Medulla oblongata (tissue), 1 donor: ENCODE measurements around the gene CCN5.
"Not testable (repeated sequence)": the region's sequence is repeated elsewhere in the genome, so short reads cannot be mapped to it uniquely, and the experiment has no call there.

Experiments
- DNase-seq: peaks from one replicate; pipeline ENCODE4 v3.0.0-alpha.2; 2015; ENCODE audit errors: extremely low spot score

The CCN5 gene

DNA sequence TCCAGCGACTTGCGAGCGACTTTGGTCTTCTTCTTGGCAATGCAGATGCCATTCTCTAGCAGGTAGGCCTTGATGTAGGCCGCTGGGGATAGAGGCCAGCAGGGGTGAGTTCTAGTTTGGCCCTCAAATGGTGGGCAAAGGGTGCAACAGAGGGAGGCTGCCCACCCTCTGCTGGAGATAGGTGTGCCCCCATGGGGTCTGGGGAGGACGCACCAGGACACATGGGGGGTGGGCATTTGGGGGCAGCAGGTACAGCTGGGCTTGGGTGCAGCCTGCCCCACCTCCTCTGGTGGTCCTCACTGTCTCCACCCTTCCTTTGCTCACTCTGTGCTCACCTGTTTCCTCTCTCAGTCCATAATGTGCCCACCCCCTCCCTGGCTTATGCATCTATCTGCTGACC lies 41.8 kb downstream of the CCN5 start:
- DNase-seq, result no peak

DNA sequence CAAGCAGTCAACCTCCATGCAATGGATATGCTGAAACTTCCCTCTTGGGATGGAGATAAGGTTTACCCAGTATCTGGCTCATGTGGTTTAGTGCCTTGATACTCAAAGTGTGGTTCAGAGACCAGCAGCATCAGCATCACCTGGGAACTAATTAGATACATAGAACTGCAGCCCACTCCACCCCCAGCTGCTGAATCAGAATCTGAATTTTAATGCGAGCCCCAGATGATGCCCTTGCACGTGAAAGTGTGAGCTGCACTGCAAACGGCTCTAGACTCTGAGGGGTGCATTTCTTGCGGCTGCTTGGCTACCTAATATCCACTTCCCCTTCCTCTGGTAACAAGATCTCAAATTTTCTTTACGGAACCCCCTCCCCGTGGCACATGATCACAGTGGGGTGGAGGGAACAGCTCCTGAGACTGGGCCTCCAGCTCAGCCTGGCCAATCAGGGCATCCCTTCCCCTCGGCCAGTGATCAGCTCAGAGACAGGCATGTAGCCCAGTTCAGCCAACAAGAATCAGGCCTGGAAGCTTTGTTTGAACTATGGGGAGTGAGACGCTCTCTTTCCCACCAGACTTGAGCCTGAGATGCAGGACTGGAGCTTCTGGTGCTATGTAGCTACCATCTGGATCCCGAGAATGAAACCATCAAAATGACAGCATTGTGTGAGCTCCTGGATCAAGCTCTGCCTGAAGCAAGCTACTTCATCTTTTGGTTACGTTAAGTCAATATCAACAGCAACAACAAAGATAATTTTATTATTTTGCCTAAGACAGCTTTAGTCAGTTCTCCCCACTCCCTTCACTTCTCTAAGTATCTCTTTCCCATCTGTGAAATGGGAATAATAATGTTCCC lies 43.3 kb downstream of the CCN5 start:
- no peak for DNase-seq

DNA sequence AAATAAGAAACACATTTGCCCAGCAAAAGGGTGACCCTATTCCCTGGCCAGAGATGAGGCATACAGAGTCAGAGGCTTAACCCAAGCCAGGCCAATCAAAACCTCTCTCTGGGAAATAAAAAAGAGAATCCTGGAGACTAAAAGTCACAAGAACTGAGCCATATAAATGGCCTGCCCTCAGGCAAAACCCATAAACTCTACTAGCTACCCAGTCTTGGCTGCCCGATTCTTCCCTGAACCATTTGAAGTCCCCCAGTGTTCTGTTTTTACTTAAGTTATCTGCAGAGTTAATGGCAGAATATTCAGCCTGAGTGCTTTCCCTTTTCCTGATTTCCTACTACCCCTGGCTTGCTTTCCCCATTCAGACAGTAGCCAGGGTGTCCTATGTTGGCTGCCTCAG lies 44.4 kb downstream of the CCN5 start:
- DNase-seq, result no peak

DNA sequence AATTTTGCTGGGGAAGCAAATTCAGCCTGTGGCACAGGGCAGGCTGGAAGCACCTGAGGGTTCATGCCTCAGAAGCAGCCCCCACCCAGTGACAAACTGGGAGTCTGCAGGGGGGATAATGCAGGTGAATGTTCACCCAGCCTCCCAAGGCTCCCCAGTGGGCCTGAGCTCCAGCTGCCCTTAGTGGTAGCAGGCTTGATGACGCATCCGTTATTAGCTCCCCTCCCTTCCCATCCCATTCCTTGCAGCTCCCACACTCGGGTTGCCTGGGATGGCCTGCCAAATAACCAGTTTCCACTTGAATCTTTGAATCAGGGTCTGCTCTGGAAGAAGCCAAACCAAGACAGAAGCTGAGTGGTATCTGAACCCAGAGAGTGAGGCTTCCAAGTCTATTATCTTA lies 46.3 kb downstream of the CCN5 start:
- no peak for DNase-seq

DNA sequence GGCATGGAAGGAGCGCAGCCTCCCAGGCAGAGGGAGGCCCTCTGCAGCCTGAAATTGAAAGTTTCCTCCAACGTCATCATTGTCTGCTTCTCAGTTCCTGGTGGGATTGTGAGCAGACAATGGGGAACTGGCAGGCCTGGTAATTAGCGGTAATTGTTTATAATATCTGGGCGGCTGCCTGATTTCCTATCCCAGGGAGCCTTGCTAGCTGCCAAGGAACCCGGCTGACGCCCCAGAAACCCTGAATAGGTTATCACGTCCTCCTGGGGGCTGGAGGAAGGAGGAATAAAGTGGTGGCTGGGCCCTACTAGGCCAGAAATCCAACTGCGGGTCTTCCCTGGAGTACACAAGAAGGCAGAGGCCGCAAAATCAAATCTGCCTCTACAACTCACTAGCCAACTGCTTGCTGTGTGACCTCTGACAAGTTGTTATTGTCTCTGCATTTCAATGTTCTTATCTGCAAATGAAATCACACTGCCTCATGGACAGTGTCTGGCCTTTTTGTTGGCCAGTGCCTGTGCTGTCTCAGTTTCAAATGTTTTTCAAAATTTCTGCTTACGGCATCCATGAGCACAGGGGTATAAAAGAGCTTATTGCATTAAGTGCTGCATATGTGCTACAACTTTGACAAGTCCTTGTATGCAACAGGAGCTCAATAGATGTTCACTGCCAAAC lies 47.4 kb downstream of the CCN5 start:
- no peak for DNase-seq

DNA sequence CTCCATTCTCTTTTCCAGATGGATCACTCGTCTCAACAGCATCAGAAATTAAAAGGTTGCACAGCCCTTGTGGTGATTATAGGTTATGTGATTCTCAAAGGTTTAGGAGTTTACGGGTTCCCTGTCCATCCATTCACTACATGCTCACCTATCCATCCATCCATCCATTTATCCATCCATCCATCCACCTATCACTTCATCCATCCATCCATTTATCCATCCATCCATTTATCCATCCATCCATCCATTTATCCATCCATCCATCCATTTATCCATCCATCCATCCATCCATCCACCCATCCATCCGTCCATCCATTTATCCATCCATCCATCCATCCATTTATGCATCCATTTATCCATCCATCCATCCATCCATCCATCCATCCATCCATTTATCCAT lies 48.6 kb downstream of the CCN5 start:
- DNase-seq, result not testable (repeated sequence)

DNA sequence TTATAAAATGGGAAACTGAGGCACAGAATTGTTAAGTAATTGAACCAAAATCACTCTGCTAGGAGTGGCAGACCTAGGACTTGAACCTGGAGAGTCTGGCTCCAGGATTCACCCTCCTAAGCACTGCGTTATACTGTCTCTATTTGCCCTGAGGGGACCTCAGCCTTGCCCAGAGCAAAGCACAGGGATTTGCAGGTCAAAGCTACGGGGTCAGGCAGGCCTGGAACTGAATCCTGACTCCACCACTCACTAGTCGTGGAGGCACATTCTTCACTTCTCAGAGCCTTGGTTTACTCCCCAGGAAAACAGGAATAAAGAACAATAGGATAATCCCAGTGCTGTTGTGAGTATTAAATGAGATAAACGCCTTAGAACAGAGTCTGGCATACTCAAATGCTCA lies 49.9 kb downstream of the CCN5 start:
- no peak for DNase-seq

DNA sequence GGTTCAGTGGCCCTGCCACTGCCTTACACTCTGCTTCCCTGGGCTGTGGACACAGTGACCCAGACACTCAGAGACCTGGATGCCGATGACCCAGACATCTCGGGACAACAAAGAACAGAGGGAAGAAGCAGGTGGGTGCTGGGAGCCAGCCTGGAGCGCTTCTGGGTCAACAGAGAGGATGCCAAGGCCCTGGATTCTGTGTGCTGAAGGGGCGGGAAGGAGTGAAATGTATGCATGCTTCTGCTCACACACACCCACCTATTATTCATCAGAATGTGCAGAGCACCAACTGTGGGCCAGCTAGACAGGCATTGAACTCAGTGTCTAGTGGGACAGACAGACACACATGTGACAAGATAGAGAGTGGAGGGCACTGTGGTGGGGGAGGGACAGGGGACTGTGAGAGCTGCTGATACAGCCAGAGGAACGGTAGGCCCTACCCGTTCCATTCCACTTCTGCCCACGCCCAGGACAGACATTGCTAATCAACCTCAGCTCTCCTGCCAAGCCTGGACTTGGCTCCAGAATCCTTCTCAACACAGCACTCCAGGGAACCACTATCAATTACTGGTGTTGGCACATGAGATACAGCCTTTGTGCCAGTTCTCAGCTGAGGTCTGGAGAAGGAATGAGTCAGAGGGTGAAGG lies 50.7 kb downstream of the CCN5 start:
- no peak for DNase-seq

DNA sequence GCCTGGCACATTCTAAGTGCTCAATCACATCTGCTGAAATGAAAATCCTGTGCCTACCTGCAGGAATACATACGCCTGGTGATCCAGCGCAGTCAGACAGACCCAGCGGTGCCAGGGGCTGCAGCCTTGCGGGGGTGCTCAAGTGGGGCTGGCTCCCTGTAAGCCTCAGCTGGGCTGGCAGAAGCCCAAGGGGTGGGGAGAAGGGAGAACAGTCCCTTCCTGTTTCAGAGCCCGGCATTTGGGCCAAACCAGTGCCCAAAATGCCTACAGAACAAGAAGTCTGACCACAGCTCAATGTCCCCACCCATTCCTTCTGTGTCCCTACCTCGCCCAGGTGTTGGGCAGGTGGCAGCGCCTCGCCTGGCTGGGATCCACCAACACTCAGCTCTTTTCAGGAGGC lies 53.1 kb downstream of the CCN5 start:
- no peak for DNase-seq

DNA sequence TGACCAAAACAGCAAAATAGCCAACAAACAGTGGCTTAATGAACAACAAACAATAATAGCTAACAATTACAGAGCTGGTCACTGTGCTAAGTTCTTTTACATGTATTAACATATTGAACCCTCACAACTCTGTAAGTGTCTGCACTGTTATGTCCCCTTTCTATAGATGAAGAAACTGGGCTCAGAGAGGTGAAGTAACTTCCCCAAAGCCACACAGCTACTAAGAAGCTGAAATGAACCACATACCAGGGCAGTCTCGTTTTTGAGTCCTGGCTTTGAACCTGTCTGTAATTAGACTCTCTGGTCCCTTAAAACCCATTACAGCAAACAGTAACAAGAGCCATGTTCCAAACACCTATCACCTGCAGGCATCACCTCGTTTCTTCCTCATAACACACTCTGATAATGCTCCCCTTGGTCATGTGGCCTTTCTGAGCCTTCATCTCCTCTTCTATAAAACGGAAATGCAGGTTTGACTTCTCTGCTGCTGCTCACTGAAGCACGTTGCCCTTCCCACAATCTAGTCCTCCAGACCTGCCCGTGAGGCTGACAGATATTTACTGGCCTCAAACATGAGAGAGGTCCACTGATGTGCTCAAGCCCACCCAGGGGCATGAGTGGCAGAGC lies 53.8 kb downstream of the CCN5 start:
- no peak for DNase-seq

DNA sequence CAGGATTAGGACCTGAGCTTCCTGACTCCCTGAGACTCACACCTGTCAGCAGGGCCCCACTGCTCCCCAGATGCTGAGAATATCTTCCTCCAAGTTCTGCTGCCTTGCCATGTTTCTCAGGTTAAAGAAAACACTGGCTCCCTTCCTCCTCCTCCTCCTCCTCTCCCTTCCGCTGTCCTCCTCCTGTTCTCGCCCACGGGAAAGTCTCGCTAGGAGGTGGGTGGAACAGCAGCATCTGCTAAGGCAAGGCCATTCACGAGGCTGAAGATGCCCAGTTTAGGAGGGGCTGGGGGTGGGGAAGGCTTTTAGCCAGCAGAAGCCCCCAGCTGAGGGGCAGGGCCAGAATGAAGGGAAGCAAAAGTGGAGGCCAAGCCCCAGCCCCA lies 54.3 kb downstream of the CCN5 start:
- no peak for DNase-seq

DNA sequence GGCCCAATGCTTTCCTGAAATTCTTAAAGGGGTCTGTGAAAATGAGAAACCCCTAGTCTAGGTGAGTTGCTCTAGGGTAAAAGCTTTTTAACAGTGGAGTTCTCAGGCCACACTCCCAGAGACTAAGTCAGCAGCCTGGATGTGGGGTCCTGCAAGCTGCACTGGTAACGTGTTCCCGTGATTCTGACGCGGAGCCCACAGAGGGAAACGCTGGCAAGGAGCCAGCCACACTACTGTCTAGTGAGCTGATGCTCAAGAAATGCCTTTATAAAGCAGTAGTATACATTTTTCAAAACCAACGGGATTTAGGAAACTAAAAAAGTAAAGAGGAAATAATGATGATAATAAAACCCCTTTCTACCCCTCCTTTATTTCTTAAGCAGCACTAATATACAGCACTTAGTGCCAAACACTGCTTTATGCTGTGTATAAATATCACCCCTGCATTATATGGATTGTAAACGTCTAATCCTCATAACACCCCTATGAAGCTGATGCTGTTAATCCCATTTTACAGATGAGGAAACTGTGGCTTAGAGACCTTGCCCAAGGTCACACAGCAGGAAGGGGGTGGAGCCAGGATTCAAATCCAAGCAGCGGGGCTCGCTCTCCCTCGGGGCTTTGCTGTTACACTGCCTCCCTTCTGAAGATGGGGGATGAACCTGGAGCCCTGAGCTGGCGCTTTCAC lies 55.5 kb downstream of the CCN5 start:
- no peak for DNase-seq

DNA sequence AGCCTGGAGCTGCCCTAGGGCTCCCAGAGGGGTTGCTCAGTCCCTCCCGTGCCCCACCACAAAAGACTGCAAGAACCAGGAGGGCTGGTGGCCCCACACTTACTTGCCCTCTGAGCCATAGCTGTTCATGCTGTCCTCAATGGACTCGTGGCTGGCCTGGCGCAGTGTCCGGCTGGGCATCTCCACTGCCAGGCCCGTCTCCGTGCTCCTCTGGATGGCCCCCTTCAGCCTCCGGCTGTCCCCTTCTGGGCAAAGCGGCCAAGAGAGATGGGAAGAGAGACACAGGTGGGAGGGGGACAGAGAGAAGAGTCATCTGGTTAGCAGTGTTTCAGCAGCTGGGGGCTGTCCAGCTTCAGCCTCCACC lies 56.0 kb downstream of the CCN5 start:
- no peak for DNase-seq

DNA sequence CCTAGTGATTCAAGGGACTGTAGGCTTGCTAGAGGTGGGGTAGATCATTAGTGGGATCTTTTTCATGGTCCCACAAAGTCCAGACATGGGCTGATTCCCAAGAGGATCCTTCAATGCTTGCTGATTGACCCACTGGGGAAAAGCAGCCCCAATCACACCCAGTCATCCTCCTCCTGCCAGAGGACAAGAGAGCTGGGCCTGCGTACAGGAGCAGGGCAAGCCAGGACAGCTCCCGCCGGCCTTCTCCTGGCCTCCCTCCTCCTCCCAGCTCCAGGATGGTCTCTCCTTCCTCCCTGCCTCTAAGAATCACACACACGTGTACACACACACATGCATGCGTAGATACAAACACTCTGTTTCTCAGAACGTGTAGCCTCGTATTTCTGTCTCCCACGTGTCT lies 57.5 kb downstream of the CCN5 start:
- no peak for DNase-seq

DNA sequence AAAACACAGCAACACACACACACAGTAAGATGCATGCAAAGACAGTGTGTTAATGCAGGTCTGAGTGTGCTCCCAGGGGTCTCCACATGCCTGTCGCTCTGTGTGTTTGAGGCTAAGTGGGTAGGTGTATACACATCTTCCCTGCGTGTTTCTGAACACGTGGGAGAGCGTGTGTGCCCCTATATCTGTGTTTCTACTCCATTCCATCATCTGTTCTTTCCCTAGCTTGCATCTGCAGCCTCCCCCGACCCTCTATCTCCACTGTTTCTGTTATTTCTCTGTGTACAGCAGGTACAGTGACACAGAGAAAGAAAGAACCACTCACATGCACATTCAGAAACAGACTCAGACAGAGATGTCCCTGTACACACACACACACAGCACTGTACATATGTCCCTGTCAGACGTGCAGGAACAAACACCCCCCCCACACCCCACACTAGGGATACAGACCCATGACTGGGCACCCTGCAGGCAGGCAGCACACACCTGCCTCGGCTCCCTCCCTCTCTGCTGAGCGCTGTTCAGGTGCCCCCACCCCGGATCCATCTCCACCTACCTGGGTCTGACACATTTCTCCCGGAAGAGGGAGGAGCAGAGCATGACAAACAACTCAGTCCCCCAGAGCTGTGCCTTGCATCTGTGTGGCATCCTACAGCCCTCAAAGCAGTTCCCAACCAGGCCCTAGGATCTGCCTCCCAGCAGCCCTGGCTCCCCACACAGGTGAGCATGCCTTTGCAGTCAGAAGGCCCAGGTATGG lies 58.1 kb downstream of the CCN5 start:
- no peak for DNase-seq

DNA sequence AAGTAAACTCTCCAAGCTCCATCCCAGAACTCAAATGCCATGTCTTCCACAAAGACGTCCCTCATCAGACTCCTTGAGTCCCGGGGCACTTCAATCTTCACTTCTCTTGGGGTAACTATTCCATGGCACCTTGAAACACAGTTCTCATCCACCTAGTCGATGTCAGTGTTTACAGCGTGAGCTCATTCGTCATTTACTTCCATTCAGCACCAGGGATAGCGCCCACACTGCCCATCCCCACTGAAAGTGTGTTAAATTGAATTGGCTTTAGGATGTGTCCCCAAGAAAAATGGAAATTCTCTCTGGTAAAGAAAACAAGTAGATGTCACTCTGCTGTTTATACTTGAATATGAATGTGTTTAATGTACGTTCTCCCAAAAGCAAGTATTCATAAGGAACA lies 61.8 kb downstream of the CCN5 start:
- no peak for DNase-seq
